ENCODE results near the gene TSPAN14.

TSPAN14 gene

DNA sequence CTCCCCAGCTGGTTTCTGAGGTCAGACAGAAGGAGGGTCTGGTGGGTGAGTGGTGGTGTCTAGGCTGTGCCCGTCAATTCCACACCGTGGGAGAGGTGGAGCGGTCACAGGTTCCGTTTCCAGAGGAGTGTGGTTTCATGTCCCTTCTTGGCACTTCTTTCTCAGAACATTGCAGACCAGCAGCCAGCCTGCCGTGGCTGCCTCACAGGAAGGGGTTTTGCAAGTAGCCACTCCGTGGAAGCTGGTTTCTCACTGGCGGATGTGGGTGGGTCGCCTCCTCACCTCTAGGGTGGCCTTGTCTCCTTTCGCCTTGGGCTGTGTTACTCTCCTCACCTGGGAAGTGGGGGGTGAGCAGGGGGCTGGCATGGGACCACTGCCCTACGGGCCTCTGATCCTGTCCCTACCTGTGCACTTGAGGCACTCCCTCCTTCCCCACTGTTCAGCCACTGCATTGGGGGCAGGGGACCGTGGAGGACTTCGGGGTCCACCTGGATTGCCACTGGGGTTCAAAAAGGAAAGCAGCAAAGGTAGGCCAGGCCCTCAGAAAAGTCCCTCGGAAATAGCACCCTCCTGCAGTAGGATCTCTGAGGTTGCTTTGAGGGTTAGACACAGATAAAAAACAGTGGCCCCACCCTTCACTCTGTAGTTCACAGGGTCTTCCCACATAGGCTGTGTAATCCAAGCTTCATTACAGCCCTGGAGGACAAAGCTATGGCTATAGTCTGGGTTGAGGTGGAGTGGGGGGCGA is 33.9 kb downstream of the TSPAN14 start:
- no peaks in the 10 kb centered on the region for H3K9me3 ChIP-seq (ENCODE audit: control insufficient read depth, low read depth, low read length)
- no peaks in the 10 kb centered on the region for H3K27me3 ChIP-seq (ENCODE audit: control insufficient read depth, insufficient read depth, low read length)
- H3K36me3 ChIP-seq (ENCODE audit: control insufficient read depth, low read depth, low read length), result peaks cover 8% of the 10 kb centered on the region
- peaks cover 25% of the 10 kb centered on the region for H3K4me1 ChIP-seq (ENCODE audit: control insufficient read depth, low read depth, low read length)
- no peak overlapping the region for H3K27ac ChIP-seq (ENCODE audit: low read length)
- no peak overlapping the region for H3K9ac ChIP-seq (ENCODE audit: low read length)
- H3K4me3 ChIP-seq (ENCODE audit: low read length), result no peak overlapping the region

DNA sequence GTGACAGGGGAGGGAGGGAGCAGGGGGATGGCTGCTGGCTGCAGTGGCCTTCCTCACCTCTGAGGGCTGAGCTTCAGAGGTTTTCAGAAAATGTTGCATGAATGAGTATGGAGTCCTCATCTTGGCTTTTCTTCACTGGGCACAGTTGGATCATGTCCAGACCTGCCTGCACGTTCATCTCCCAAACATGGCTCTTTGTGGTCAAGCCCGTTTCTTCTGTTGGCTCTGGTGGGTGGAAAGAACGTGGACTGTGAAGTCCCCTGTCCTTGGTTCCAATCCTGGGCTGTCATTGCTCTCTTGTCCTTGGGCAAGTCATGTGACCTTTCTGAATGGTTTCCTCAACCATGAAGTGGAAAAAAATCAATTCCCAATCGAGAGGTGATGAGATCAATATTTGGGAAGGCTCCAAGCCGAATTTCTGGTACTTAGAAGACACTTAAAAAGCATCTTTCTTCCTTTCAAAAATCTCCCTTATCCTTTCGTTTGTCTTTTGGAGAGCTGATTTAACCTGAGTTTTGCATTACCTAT is 34.5 kb downstream of the TSPAN14 start:
- Histone ChIP-seq H3K36me3 (ENCODE audit: control insufficient read depth, low read depth, low read length) (peaks cover 8% of the 10 kb centered on the region), H3K9me3 (ENCODE audit: control insufficient read depth, low read depth, low read length) (no peaks in the 10 kb centered on the region), H3K9ac (ENCODE audit: low read length) (no peak overlapping the region), H3K27me3 (ENCODE audit: control insufficient read depth, insufficient read depth, low read length) (no peaks in the 10 kb centered on the region), H3K4me3 (ENCODE audit: low read length) (no peak overlapping the region), H3K27ac (ENCODE audit: low read length) (no peak overlapping the region), H3K4me1 (ENCODE audit: control insufficient read depth, low read depth, low read length) (peaks cover 22% of the 10 kb centered on the region)

DNA sequence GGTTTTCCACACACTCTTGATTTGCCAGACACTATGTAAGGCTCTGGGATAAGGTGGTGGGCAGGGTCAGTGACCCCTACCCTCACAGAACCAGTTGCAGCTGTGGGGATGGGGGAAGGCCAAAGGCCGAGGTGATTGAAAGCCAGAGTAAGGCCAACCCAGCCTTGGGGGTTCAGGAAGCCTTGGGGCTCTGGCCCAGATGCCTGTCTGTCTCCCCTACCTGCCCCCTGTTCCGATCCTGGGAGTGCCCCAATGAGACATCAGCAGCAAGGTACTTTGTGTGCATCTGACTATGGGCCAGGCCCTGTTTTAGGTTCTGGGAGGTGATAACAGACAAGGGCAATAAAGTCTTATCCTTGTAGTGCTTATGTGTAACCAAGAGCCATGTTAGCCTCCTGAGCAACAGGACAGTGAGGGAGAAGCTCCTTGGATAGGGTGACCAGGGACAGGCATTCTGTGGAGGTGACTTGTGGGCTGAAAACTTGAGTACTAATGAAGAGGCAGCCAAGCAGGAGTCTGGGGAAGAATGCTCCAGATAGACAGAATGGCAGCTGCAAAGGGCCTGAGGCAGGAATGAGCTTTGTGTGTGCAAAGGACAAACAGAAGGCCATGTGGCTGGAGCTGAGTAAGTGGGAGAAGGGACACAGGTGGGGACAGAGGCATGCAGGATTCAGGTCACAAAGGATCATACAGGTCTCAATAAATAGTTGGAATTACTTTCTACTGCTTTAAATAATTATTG is 35.4 kb downstream of the TSPAN14 start:
- H3K9me3 ChIP-seq (ENCODE audit: control insufficient read depth, low read depth, low read length), result no peaks in the 10 kb centered on the region
- no peak overlapping the region for H3K9ac ChIP-seq (ENCODE audit: low read length)
- peaks cover 22% of the 10 kb centered on the region for H3K4me1 ChIP-seq (ENCODE audit: control insufficient read depth, low read depth, low read length)
- no peaks in the 10 kb centered on the region for H3K27me3 ChIP-seq (ENCODE audit: control insufficient read depth, insufficient read depth, low read length)
- no peak overlapping the region for H3K4me3 ChIP-seq (ENCODE audit: low read length)
- no peak overlapping the region for H3K27ac ChIP-seq (ENCODE audit: low read length)
- peaks cover 8% of the 10 kb centered on the region for H3K36me3 ChIP-seq (ENCODE audit: control insufficient read depth, low read depth, low read length)

DNA sequence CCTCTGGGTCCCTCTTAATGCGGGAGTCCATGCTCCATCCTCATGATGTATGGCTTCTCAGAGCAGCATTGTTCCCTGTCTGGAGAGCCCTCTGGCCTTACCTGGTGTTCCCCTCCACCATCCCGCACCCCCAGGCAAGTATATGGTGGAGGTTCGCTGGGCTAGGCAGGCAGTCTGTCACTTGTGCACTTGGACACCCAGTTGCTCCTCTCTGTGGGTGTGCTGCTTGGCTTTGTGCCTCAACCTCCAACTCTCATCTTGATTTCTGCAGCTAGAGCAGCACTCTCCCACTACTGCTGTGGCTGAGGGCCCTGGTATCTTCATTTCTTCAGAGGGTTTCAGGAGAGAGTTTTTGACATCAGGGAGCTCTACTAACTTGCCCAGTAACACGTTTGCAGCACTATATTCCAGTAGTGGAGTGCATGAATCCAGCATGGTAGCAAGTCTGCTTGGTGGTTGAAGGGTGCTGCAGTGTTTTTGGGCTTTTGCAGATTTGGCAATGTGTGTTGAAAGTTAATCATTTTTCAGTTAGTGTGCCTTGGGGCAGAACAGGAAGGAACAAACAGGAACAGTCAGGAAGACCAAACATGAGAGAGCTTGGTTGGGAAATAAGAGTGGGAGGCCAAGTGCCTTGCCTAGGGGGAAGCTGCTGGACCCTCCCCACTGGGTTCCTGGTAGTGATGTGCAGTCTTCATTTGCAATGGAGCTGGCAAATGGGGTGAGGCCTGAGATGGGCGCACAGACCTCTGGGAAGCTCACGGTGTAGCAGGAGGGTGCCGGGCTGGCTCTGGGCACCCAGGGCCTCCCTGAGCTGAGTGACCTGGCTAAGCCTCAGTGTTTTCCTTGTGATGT is 37.4 kb downstream of the TSPAN14 start:
- Histone ChIP-seq H3K9ac (ENCODE audit: low read length) (no peak overlapping the region), H3K4me1 (ENCODE audit: control insufficient read depth, low read depth, low read length) (peaks cover 10% of the 10 kb centered on the region), H3K9me3 (ENCODE audit: control insufficient read depth, low read depth, low read length) (no peaks in the 10 kb centered on the region), H3K27ac (ENCODE audit: low read length) (no peak overlapping the region), H3K4me3 (ENCODE audit: low read length) (no peak overlapping the region), H3K36me3 (ENCODE audit: control insufficient read depth, low read depth, low read length) (peaks cover 8% of the 10 kb centered on the region), H3K27me3 (ENCODE audit: control insufficient read depth, insufficient read depth, low read length) (no peaks in the 10 kb centered on the region)

DNA sequence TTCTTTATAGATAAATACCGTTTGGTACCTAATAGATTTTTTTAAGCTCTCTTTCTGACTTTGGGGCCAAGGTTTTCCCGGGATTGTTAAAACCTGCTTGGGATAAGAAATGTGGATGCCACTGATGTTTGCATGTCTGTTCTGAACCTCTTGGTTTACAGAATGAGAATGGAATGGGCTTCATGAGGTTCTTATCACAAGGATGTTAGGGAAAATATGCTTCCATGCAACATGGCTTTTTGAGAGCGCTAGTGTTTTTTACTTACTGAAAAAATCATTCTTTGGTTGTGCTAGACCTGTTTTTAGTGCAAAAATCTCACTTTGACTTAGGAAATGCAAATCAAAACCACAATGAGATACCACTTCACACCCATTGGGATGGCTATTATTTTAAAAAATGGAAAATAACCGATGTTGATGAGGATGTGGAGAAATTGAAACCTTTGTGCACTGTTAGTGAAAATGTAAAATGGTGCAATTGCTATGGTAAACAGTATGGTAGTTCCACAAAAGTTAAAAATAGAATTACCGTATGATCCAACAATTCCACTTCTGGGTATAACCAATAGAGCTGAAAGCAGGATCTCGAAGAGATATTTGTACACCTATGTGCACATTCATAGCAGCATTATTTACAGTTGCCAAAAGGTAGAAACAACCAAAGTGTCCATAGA is 38.9 kb downstream of the TSPAN14 start:
- H3K9me3 ChIP-seq (ENCODE audit: control insufficient read depth, low read depth, low read length), result no peaks in the 10 kb centered on the region
- H3K4me3 ChIP-seq (ENCODE audit: low read length), result no peak overlapping the region
- peaks cover 8% of the 10 kb centered on the region for H3K36me3 ChIP-seq (ENCODE audit: control insufficient read depth, low read depth, low read length)
- no peak overlapping the region for H3K27ac ChIP-seq (ENCODE audit: low read length)
- H3K27me3 ChIP-seq (ENCODE audit: control insufficient read depth, insufficient read depth, low read length), result no peaks in the 10 kb centered on the region
- H3K9ac ChIP-seq (ENCODE audit: low read length), result no peak overlapping the region
- H3K4me1 ChIP-seq (ENCODE audit: control insufficient read depth, low read depth, low read length), result no peaks in the 10 kb centered on the region

DNA sequence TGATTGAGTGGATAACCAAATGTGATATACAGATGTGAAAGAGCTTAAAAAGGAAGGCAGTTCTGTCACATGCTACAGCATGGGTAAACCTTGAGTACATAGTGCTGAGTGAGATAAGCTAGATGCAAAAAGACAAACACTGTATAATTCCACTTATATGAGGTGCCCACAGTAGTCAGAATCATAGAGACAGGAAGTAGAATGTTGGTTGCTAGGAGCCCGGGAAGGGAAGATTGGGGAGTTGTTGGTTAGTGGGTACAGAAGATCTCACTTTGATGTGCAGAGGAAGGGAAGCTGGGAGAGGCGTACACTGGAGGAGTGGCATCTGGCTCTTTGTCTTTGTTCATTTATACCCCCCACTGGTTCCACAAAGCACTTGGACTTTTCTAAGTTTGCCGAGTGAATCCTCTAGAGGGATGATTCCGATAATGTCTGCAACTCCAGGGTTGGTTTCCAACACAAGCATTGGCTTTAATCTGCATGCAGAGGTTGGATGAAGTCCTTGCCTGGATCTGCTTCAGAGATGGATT is 39.5 kb downstream of the TSPAN14 start:
- Histone ChIP-seq H3K9ac (ENCODE audit: low read length) (no peak overlapping the region), H3K4me1 (ENCODE audit: control insufficient read depth, low read depth, low read length) (no peaks in the 10 kb centered on the region), H3K4me3 (ENCODE audit: low read length) (no peak overlapping the region), H3K27ac (ENCODE audit: low read length) (no peak overlapping the region), H3K27me3 (ENCODE audit: control insufficient read depth, insufficient read depth, low read length) (no peaks in the 10 kb centered on the region), H3K36me3 (ENCODE audit: control insufficient read depth, low read depth, low read length) (peaks cover 8% of the 10 kb centered on the region), H3K9me3 (ENCODE audit: control insufficient read depth, low read depth, low read length) (no peaks in the 10 kb centered on the region)

DNA sequence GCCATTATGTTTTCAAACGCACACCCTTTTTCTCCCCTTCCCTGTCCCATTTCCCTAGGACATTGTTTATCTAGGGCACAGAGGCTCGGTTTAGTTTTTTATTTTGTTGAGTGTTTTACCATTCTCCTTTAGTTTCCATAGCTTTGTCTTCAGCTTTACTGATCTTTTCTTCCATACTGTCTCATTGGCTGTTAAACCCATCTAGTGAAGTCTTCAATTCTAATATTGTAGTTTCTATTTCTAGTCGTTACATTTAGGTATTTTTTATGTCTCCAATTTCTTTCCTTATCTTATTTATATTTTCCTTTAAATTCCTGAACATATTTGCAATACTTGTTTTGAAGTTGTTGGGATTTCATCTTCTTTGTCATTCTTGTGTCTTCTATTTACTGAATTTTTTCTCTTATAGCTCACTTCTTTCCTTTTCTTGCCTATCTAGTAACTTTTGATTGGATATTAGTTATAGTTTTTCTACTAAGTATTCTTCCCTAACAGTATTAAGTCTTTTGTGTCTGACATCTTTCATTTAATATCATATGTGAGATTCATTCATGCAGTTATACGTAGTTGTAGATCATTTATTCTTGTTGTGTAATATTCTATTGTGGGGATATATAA is 42.6 kb downstream of the TSPAN14 start:
- H3K4me3 ChIP-seq (ENCODE audit: low read length), result no peak overlapping the region
- no peaks in the 10 kb centered on the region for H3K36me3 ChIP-seq (ENCODE audit: control insufficient read depth, low read depth, low read length)
- no peaks in the 10 kb centered on the region for H3K4me1 ChIP-seq (ENCODE audit: control insufficient read depth, low read depth, low read length)
- H3K27me3 ChIP-seq (ENCODE audit: control insufficient read depth, insufficient read depth, low read length), result no peaks in the 10 kb centered on the region
- H3K27ac ChIP-seq (ENCODE audit: low read length), result no peak overlapping the region
- H3K9ac ChIP-seq (ENCODE audit: low read length), result no peak overlapping the region
- H3K9me3 ChIP-seq (ENCODE audit: control insufficient read depth, low read depth, low read length), result no peaks in the 10 kb centered on the region

DNA sequence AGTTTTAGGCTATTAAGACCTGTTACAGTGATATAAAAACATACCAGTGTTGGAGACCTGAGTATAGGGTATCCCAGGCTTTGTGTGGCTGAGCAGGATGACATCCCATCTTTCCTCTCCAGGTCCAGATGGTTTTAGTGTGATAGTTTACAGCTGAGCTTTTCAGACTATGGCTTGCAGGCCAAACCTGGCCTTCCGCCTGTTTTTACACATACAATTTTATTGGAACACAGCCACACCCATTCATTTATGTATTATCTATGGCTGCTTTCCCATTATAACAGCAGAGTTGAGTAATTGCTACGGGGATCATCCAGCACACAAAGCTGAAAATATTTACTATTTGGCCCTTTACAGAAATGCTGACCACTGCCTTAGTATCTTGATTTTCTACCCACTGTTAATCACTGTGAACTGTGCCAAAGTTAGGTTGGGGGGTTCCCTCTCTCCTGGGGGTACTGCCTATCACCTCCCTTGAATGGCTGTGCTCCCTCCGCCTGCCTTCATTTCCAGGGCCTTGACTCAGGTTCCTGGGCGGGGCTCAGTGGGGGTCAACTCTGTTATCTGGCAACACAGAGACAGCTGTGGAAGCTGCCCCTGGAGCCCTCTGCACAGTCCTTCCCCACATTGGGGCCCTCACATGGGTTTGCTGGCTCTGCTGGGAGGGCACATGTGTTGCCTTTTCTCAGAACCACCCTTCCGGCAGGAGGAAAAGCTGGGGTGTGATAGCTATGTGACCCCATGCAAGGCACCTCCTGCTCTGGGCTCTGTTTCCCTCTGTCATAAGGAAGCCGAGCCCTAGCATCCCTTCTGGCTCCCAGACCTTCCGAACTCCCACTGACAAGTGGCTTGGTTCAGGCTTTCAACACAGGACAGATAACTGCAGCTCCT is 43.3 kb downstream of the TSPAN14 start:
- no peak overlapping the region for H3K4me3 ChIP-seq (ENCODE audit: low read length)
- no peaks in the 10 kb centered on the region for H3K9me3 ChIP-seq (ENCODE audit: control insufficient read depth, low read depth, low read length)
- no peak overlapping the region for H3K9ac ChIP-seq (ENCODE audit: low read length)
- H3K27me3 ChIP-seq (ENCODE audit: control insufficient read depth, insufficient read depth, low read length), result no peaks in the 10 kb centered on the region
- no peak overlapping the region for H3K27ac ChIP-seq (ENCODE audit: low read length)
- no peaks in the 10 kb centered on the region for H3K4me1 ChIP-seq (ENCODE audit: control insufficient read depth, low read depth, low read length)
- H3K36me3 ChIP-seq (ENCODE audit: control insufficient read depth, low read depth, low read length), result no peaks in the 10 kb centered on the region

DNA sequence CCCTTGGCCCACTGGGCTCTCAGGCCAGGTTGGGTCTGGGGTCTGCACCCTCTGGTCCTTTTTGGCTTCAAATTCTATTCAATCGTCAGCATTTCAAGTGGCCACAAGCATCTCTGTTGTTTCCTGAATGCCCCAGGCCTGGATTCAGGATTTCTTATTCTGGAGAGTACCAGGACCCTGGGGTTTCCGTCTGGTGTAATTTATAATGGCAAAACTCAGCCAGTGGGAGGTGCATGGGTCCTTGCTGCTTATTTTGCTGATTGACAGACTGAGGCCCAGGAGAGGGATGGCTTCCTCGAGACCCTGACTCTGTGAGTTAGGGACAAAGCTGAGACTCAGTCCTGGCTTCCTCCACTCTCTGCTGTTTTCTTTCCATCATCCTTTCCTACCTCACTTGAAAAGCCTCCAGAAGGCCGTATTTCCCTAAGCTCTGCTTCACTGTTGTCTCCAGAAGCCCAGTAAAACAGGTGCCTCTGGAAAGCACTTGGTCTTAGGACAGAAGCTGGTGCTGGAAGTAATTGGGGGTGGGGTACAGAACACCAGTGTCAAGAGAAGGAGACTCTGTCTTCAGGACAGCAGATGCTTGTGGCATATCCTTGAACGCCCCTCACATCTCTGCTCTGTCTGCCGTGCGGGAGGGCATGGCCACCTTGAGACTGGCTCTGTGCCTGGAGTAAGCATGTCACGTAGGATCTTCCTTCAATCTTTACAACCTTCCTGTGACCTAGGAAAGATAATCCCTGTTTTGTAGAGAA is 44.1 kb downstream of the TSPAN14 start:
- no peak overlapping the region for H3K9ac ChIP-seq (ENCODE audit: low read length)

More for the DNA sequence above, 44.1 kb downstream of the TSPAN14 start:
- Histone ChIP-seq H3K4me1 (ENCODE audit: control insufficient read depth, low read depth, low read length) (peaks cover 4% of the 10 kb centered on the region), H3K27me3 (ENCODE audit: control insufficient read depth, insufficient read depth, low read length) (no peaks in the 10 kb centered on the region), H3K36me3 (ENCODE audit: control insufficient read depth, low read depth, low read length) (no peaks in the 10 kb centered on the region), H3K27ac (ENCODE audit: low read length) (no peak overlapping the region), H3K9me3 (ENCODE audit: control insufficient read depth, low read depth, low read length) (no peaks in the 10 kb centered on the region), H3K4me3 (ENCODE audit: low read length) (no peak overlapping the region)
